Gastrocnemius medialis (tissue), 4 donors: Measurements from ENCODE around the gene SH2B3.

ENCODE experiments used
- POLR2A ChIP-seq, 2 donors: fragments of 450-650 bp; IDR thresholded peaks; one replicate each; pipeline ENCODE4 v1.6.1; 2017; ENCODE audit warnings: antibody characterized with exemption in 2 of 2, mild to moderate bottlenecking in 2 of 2, moderate library complexity in 2 of 2
- TF ChIP-seq, protein P1 (sequence below), 5 experiments: fragments of 450-650 bp in 3 of 5; fragments of 200-600 bp in 2 of 5; sonication (generic) in 2 of 5; IDR thresholded peaks in 4 of 5; conservative IDR thresholded peaks in 1 of 5; 1 replicate in 4 of 5; 2 replicates in 1 of 5; pipeline ENCODE4 v1.5.1; 2016 to 2019; ENCODE audit warnings: antibody characterized with exemption in 5 of 5, mild to moderate bottlenecking in 3 of 5, moderate library complexity in 3 of 5

GRCh38 chr12:111448266-111448830 lies 42.6 kb downstream of the SH2B3 start:
- TF ChIP-seq, protein P1, sequence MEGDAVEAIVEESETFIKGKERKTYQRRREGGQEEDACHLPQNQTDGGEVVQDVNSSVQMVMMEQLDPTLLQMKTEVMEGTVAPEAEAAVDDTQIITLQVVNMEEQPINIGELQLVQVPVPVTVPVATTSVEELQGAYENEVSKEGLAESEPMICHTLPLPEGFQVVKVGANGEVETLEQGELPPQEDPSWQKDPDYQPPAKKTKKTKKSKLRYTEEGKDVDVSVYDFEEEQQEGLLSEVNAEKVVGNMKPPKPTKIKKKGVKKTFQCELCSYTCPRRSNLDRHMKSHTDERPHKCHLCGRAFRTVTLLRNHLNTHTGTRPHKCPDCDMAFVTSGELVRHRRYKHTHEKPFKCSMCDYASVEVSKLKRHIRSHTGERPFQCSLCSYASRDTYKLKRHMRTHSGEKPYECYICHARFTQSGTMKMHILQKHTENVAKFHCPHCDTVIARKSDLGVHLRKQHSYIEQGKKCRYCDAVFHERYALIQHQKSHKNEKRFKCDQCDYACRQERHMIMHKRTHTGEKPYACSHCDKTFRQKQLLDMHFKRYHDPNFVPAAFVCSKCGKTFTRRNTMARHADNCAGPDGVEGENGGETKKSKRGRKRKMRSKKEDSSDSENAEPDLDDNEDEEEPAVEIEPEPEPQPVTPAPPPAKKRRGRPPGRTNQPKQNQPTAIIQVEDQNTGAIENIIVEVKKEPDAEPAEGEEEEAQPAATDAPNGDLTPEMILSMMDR (IDR thresholded peaks at IDR 0.05 in 4 of 5, conservative IDR thresholded peaks at IDR 0.05 in 1 of 5): no peak
- no peak for TF ChIP-seq POLR2A (IDR thresholded peaks at IDR 0.05)
